T-helper 2 cell (primary cell): ENCODE measurements around the gene MATN1.

ENCODE experiments used
- DNase-seq, 5 experiments: peaks; one replicate each; pipeline versions ENCODE4 v3.0.0 to v3.0.0-alpha.2; 2012 to 2022

The MATN1 gene

DNA sequence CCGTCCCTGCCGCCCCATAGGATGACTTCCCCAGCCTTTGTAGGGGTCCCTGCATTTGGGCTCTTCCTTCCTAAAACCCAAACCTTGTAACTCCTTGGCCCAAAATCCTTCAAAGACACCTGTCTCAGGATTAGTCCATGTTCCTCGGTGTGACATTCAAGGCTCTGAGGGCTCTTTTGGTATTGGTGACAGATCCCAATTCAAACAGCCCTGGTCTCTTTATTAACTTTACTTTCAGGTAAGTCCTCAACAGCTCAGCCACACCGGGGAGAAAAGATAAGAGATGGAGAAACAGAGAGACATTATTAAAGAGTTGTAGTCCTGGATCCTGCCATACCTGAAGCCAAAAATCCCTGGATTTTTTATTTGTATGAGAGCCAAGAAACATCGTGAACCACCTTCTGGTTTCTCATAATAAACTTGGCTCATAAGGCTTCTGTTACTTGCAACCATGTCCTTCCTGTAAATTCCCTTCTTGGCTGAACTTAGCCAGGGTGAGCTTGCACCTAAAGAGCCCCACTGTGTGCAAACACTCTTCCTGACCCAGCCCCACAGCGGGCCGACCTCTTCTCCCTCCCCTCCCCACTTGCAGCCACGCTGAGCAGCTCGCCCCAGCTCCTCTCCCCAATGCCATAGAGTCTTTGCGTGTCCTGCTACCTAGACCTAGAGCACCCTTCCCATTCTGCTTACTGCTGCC is 7.9 kb upstream of the MATN1 start:
- no peak for DNase-seq

DNA sequence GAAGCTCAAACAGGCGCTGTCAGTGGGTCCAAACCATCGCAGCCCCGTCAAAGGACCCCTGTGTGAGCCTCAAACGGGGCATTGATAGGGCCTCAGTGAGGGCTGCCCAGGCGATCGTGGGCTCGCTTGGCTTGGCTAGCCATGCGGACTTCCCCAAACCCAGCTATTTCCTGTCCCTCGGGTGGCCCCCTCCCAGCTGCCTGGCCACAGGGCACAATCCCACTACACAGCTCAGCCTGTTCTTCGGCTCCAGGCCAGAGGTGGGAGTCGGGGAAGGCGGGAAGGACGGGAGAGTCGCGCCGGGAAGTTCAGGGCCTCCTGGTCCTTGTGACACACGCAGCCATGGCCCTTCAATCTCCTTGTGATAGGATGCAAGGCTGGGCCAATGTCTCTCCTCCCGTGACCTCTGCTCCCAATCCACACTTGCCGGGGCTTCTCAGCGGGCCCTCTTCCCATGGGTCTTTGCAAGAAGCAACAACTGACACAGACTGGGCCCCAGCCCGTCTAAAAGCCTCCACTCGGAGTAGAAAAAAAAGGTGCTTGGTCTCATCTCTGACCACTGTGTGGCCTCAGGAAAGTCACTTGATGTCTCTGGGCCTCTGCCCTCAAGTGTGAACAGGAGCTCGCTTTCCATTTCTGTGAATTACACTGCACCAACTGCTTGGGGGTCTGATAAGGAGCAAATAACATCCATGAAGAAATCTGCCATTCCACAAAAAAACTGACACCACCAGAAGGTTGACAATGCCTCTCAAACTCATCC is 7.1 kb upstream of the MATN1 start:
- DNase-seq, result no peak

DNA sequence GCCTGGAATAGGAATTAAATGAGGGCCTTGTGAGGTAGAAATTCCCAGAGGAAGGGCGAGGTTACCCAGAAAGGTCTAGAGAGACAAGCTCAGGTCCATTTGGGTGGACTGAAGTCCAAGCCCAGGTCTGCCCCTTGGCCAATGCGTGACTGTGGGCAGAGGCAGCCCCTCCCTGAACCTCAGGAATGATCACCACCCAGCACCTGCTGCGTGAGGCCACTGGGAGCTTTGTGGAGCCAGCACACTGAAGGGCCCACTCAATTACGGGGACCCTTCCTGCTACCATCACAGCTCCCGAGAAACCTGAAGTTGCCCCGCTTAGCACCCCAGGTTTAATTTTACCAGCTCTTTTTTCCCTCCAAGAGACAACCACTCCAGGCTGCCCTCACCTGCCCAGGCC is 6.5 kb upstream of the MATN1 start:
- no peak for DNase-seq

DNA sequence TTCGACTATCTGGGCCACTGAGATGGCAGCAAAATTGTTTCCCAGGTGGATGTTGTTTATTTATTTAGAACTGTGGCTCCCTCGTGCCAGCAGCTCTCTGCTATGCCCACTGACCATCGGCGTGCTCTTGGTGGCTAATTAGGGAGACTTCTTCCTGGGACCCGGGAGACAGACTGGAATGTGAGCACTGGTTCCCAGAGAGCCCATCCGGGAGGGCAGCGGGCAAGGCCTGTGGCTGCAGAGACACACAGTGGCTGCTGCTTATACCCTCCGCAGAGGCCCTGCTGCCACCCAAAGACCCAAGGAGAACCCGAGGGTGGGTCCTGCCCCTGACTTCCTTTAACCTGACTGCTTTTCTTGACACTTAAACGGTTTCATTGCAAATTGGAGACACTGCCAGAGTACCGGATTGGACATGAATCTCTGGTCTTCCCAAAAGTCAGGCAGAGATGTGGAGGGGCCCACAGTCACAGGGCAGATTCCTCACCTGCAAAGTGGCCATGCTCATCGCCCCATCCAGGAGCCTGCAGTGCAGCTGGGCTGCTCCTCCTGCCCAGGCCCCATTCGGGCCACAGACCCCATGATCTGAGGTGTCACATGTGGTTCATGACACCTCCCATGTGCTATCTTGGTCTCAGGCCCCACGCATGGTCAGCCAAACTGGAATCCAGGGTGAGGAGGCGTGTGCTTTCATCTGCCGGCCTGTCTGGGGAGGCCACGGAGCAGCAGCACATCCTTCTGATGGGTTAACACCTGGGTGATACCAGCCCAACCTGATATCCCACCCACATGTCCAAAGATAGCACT is 5.7 kb upstream of the MATN1 start:
- DNase-seq, result no peak

DNA sequence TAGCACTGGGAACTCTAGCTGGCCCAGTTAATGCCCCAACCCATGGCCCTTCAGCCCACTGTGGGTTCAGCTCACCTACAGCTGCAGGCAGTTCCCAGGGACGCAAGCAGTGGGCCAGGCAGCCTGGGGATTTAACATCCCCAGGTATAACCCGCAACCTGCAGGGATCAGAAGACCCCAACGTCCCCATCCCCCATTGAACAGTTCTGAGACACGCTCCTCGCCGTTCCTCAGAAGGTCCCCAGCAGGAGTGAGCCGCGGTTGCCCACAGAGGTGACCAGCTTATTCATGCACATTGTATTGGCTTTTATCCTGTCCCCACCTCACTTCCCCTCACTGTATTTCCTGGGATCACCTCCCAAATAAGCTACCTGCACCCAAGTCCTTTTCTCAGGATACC is 5.0 kb upstream of the MATN1 start:
- DNase-seq, result no peak

DNA sequence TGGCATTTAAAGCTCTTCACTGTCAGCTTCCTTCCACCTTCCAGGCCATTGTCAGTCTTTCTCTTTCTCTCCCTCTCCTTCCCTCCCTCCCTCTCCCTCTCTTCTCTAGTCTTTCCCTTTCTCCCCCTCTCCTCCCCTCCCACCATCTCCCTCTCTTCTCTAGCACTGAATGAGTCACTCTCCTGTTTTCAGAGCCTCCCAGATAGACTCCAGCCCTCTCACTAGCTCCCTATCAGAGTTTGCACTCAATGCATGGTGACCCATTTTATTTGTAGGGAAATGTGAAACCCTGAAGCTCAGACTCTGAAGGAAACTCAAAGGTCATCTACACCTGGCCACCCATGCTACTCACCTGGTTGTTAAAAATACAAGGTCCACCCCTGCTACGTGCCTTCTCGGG is 4.4 kb upstream of the MATN1 start:
- no peak for DNase-seq

DNA sequence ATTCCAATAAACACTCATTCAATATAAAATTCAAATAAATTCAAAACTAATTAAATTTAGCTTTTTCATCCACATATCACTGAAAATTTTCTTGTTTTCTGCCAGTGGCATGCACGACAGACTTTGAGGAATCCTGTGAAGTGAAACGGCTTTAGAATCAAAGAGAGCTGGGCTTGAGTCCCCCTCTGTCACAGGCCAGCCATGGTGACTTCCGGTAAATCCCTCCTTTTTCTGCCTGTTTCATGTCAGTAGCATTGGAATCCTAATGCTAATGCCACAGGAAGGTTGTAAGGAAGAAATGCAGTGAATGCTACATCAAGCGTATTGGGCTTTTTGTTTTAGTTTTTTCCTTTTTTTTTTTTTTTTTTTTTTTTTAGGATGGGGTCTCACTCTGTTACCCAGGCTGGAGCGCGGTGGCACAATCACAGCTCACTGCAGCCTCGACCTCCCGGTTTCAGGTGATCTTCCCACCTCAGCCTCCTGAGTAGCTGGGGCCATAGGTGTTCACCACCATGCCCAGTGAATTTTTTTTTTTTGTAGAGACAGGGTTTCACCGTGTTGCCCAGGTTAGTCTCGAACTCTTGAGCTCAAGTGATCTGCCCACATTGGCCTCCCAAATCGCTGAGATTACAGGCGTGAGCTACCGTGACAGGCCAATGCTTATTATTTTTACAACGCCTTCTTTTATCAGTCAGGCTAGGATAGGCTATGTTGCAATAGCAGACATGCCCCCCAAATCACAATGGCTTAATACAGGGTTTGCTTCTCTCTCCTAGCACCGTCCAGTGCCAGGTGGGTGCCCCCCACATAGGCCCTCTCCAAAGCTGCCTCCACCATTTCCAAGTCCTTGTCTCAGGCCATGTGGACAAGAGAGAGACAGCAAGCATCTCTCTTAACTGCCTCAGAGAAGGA is 3.6 kb upstream of the MATN1 start:
- no peak for DNase-seq

DNA sequence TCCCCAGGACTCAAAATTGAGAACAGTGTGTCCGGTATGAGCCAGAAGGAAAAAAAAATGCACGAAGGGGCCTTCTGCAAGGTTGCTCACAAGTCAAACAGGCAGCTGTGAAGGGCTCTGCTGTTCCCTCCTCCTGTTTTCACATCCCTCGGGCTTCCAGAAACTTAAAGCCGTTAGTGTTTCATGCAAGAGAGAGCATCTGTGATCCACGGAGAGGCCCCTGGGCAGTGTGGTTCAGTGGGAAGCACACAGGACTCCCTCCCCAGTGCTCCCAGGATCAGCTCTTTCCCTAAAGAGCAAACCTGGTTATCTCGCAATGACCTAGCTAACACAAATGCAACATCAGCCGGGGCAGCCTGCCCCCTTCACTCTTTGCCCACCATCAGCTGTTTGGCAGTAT is 2.9 kb upstream of the MATN1 start:
- no peak for DNase-seq

DNA sequence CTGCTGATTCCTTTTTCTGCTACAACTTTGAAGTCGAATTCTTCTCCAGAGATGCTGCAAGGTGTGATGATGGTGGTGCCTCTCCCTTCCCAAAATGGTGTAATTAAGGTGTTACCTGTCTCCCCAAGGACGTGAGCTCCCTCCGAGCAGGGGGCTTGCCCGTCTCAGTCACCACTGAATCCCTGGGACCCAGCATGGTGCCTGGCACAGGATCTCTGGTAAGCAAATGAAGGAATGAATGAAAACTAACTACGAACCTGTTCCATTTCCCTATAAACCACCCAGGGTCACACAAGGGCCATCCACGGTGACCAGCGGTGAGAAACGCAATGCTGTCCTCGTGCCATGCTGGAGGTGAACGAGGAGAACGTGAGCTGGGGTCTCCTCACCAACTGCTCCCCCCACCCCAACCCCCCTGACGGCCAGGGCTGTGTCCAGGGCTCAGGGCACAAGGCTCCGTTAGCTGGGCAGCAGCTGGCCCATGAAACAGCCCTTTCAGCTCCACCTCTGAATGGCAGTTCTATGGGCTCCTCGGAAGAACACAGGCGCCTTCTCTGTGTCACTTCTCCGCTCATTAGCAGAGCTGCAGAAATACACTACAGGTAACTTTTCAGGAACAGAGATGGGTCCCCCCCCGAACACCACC is 2.2 kb upstream of the MATN1 start:
- DNase-seq, result no peak

DNA sequence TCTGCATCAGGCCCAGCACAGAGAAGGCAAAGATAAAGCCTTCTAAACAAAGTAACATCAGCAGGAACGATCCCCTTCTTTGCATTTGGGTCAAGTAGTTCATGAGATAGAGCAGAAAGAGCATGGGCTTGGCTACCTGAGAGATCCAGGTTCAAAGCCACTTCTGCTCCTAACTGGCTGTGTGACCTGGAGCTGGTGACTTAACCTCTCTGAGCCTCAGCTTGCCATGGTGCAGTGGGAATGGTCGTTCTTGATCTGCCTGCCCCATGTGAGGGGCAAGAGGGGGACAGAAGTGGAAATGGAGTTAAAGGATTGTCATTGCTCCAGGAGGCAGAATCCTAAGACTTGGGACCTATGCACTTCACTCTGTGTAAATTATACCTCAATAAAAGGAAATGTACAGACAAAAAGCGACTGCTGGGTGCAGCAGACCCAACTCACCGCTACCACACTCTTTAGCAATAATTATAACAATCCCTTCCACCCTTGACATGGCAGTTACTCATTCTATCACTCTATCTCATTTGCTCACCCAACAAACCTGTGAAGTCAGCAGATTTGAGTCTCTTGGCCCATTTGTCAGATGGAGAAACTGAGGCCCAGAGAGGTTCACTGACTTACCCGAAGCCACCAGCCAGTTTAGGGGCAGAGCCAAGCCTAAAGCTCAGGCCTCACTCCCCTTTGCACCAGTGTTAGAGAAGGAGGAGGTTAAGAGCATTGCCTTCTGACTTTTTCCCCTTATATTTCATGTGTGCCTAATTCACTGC is 1.5 kb upstream of the MATN1 start:
- no peak for DNase-seq

DNA sequence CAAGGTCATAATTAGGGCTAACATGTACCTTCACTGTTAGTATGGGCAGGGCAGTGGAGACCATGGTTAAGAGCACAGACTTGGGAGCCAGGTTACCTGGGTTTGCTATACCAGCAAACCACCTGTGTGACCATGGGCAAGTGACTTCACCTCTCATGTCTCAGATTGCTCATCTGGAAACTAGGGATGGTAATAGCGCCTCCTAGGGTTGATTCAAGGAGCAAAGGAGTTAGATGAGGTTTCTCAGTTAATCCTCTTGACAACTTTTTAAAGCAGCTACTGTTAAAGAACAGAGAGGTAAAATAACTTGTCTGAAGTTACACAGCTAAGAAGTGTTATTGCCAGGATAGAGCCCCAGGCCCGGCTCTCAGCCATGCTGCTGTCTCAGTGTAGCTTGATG is 790 bp upstream of the MATN1 start:
- DNase-seq, result peak in 1 of 5 experiments; percentile 34

DNA sequence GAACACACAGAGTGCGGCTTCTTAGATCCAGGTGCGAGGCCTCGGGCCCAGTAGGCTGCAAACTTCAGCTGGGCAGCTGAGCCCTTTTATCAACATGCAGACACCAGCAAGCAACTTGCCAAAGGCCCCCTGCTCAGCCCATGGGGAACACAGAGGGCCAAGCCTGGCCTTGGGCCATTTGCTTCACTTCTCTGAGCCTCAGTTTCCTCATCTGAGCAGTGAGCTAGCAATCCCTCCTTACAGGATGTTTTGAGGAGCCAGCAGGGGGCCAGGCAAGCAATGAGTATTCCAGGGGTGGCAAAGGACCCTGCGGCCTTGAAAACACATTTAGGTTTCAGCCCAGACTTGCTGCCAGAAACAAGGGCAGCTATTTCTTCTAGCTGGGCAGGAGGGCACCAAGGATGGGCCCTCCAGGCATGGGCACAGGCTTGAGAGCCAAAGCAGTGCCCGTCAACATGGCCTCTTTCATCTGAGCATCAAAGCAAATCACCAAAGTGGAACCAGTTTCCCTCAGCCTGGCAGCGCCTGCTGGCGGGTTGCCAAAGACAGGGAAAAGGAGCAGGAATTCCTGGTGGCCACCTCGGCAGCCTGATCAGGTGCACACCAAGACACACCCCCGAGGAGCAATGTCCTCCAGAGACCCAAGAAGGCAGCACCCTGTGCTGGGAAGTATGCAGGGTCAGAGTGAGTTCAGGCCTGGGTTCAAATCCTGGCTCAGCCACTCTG is 1.4 kb downstream of the MATN1 start:
- DNase-seq, result no peak

DNA sequence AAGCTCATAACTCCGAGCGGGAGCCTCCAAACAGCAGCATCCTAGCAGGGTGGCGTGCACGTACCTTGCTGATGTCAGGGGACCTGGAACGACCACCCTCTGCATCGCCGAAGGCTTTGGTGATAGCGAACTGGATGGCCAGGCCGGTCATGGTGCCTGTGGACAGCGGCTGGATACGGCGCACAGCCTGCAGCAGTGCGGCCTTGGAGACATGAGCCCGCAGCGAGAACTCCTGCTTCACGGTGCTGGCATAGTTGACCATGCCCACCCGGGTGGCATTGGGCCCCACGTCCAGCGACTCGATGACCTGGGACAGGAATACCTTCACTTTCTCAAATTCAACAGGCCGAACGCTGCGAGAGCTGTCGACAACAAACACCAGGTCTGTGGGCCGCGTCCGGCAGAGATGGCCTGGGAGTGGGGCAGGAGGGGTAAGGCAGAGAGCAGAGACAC is 2.0 kb downstream of the MATN1 start:
- no peak for DNase-seq

DNA sequence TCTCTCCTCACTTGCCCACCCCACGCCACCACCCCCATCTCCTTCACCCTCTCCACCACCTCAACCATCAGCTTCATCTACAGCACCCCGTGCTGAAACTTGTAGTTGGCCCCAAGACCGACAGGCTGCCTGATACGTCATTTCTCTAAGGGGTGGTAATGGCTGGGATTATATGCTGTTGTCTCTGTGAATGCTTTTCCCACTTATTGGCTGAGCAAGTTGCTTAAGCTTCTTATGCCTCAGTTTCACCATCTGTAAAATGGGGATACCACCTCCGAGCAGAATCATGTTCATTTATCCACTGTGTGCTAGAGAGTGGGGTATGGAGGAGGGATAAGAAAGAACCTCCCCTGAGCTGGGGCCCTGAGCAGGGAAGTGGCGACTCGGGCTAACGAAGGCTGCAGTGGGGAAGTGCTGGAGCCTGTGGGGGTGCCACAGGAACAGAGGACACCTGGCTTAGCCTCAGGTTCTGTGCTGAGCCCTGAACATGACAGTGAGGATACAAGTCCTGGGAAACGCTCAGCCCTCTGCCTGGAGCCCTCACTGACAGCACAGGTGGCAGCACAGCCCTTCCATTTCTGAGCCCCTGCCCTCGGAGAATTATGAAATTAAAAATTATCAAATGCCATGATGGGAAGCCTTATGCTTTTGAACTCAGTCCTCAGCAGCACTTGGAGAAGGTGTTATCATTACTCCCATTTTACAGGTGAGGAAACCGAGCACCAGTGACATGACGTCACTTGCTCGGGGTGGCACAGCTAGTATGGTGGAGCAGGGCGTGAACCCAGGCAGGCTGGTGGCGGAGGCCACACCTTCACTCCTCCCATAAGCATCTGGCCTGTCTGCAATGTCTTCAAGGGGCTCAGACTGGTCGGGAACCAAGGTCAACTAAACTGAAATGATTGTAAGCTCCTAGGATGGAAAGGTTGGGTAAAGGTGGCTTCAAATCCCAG is 2.8 kb downstream of the MATN1 start:
- DNase-seq, result no peak

DNA sequence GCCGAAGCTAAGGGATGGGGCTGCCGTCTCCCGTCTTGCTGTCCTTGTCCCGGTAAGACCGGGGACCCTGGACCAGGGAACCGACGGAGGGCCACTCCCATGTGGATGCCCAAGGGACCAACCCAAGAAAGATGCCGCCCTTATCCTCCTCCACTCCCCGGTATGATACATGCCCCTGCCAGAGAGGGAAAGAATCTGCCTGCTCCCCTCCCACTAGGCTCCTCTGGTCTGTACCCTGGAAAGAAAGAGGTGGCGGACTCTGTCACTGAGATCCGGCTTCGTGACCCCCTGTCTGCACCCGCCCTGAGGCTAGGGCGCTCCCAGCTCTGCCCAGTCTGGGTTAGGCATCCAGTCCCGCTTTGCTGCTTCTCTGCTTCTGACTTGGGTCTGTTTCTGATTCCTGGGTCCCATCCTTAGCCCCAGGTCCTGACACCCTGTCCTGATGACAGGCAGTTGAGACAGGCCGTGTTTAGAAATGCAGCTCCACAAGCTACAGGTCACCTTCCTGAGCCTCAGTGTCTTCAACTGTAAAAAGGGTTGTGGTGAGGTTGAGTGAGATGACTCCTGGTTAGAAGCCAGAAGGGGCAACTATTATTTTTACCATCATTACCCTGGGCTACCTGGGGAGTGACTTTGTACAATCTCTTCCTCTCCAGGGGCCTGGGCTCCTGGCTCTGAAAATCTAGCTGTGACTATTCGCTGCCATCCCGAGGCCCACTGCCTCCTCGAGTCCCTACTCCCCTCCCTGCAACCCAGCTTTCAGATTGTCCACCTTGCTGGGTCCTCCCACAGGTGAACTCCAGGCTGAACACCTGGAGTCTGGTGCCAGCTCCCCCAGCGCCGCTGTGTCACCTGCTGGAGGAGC is 3.7 kb downstream of the MATN1 start:
- no peak for DNase-seq

DNA sequence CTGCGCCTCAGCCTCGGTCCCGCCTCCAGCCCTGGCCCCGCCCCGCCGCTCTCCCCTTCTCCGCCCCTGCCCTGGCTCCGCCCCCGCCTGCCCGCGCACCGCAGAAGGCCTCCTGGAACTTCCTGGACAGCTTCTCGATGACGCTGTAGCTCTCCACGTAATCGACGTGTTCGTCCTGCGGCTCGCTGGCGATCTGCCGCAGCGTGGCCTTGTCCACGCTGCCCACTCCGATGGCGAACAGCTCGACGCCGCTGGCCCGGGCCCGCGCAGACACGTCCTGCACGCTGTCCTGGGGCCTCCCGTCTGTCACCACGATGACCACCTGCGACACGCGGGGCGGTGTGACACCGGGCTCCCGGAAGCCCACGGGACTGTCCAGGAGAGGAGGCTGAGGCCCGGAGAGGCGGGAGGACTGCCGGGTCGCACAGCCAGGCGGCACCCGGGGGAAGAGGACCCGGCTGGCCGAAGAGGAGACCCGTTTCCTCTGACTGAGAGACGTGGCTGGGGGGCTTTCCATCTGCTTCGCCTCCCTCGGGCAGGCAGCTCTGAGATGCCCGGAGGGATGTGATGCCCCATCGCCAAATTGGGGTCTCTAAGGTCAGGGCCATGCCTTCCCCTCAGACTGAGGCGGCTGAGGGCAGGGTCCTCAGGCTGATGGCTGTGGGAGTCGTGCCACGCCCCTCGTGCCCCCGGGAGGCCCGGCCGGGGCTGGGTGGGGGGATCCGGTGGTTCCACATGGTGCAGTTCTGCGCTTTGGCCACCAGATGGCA is 4.6 kb downstream of the MATN1 start:
- DNase-seq, result peak; percentile 65 to 96 (median 75)

DNA sequence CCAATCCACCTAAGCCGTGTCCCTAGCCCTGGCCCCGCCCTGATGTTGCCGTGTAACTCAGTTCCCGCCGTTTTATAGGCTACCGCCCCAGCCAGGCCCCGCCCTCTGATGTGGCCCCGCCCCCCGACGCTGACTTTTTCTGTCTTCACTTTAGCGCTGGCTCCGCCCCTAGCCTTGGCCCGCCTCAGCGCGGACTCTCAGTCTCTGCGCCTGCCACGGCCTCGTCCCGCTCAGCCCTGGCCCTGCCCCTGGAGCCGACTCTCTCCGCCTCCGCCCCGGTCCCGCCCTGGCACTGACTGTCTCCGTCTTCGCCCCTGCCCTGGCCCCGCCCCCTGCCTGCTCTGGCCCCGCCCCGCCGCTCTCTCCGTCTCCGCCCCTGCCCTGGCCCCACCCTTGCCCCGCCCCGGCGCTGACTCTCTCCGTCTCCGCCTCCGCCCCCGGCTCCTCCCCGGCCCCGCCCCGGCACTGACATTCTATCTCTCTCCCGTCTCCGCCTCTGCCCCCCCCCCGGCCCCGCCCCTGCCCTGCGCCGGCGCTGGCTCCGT is 5.2 kb downstream of the MATN1 start:
- DNase-seq, result peak; percentile 98 to 100 (median 99)
